ENCODE data around the gene L3MBTL4.
"Not testable (repeated sequence)": the region's sequence is repeated elsewhere in the genome, so short reads cannot be mapped to it uniquely, and the experiment has no call there.

L3MBTL4 gene

GRCh38 chr18:6248017-6248416, 166.7 kb downstream of the L3MBTL4 start:
- no peak for DNase-seq

GRCh38 chr18:6242004-6242403, 172.7 kb downstream of the L3MBTL4 start:
- DNase-seq: no peak

GRCh38 chr18:6239716-6240115, 175.0 kb downstream of the L3MBTL4 start:
- no peak for DNase-seq

- DNase-seq: no peak
Observed at GRCh38 chr18:6236258-6236657, 178.5 kb downstream of the L3MBTL4 start.

- DNase-seq: no peak
Observed at GRCh38 chr18:6222271-6222670, 192.4 kb downstream of the L3MBTL4 start.

GRCh38 chr18:6221602-6222014, 193.1 kb downstream of the L3MBTL4 start:
- DNase-seq: no peak

GRCh38 chr18:6220129-6220528, 194.6 kb downstream of the L3MBTL4 start:
- no peak for DNase-seq

- DNase-seq: peak; percentile 24
Observed at GRCh38 chr18:6219116-6219717, 195.5 kb downstream of the L3MBTL4 start.

- no peak for DNase-seq
Observed at GRCh38 chr18:6215888-6216287, 198.8 kb downstream of the L3MBTL4 start.

- no peak for DNase-seq
Observed at GRCh38 chr18:6211174-6211504, 203.6 kb downstream of the L3MBTL4 start.

GRCh38 chr18:6210349-6211173, 204.2 kb downstream of the L3MBTL4 start:
- DNase-seq: no peak

- no peak for DNase-seq
Observed at GRCh38 chr18:6207941-6208340, 206.8 kb downstream of the L3MBTL4 start.

GRCh38 chr18:6207116-6207515, 207.6 kb downstream of the L3MBTL4 start:
- no peak for DNase-seq

- no peak for DNase-seq
Observed at GRCh38 chr18:6205706-6206105, 209.0 kb downstream of the L3MBTL4 start.

GRCh38 chr18:6204476-6204875, 210.2 kb downstream of the L3MBTL4 start:
- no peak for DNase-seq

- no peak for DNase-seq
Observed at GRCh38 chr18:6203791-6204190, 210.9 kb downstream of the L3MBTL4 start.

GRCh38 chr18:6202861-6203260, 211.8 kb downstream of the L3MBTL4 start:
- DNase-seq: no peak

GRCh38 chr18:6200204-6200774, 214.4 kb downstream of the L3MBTL4 start:
- DNase-seq: no peak

- DNase-seq: no peak
Observed at GRCh38 chr18:6199777-6200176, 214.9 kb downstream of the L3MBTL4 start.

GRCh38 chr18:6198585-6198984, 216.1 kb downstream of the L3MBTL4 start:
- no peak for DNase-seq

- no peak for DNase-seq
Observed at GRCh38 chr18:6194640-6195039, 220.1 kb downstream of the L3MBTL4 start.

- DNase-seq: not testable (repeated sequence)
Observed at GRCh38 chr18:6185782-6186181, 228.9 kb downstream of the L3MBTL4 start.

- no peak for DNase-seq
Observed at GRCh38 chr18:6174983-6175745, 239.5 kb downstream of the L3MBTL4 start.

- DNase-seq: no peak
Observed at GRCh38 chr18:6170604-6171003, 244.1 kb downstream of the L3MBTL4 start.

Measured in activated CD4-positive, alpha-beta T cell treated with anti-CD3 and anti-CD28 coated beads for 48 hours (primary cell).